Trophoblast cell (in vitro differentiated cells and primary cell): Measurements from ENCODE around the gene ELFN1.

ENCODE experiments used
- DNase-seq, 2 donors: peaks; one replicate each; pipeline ENCODE4 v3.0.0-alpha.2; 2016
- H2AFZ ChIP-seq: 2 replicates; pipeline ENCODE4 v1.6.1; 2013; ENCODE audit warnings: low read length, moderate library complexity, mild to moderate bottlenecking; ENCODE audit not compliant: insufficient read depth, poor library complexity
- H2AK5ac ChIP-seq: 2 replicates; pipeline ENCODE4 v1.6.1; 2013; ENCODE audit warnings: mild to moderate bottlenecking, low read length
- H2BK120ac ChIP-seq: 2 replicates; pipeline ENCODE4 v1.6.1; 2013; ENCODE audit warnings: low read length, mild to moderate bottlenecking, moderate library complexity; ENCODE audit not compliant: insufficient read depth, poor library complexity
- H2BK12ac ChIP-seq: 2 replicates; pipeline ENCODE4 v1.6.1; 2013; ENCODE audit warnings: mild to moderate bottlenecking, low read length, moderate library complexity
- H2BK5ac ChIP-seq: 2 replicates; pipeline ENCODE4 v1.6.1; 2013; ENCODE audit warnings: low read length, low read depth, moderate library complexity, mild to moderate bottlenecking; ENCODE audit not compliant: poor library complexity
- H3K14ac ChIP-seq: 2 replicates; pipeline ENCODE4 v1.6.1; 2013; ENCODE audit warnings: mild to moderate bottlenecking, low read length
- H3K18ac ChIP-seq: 2 replicates; pipeline ENCODE4 v1.6.1; 2013; ENCODE audit warnings: mild to moderate bottlenecking, low read length
- H3K23ac ChIP-seq: 2 replicates; pipeline ENCODE4 v1.6.1; 2013; ENCODE audit warnings: low read length
- H3K27ac ChIP-seq: 2 replicates; pipeline ENCODE4 v1.5.1; 2013; ENCODE audit warnings: low read depth, mild to moderate bottlenecking, inconsistent platforms, low read length, moderate library complexity
- H3K27me3 ChIP-seq: 2 replicates; pipeline ENCODE4 v1.6.1; 2013; ENCODE audit warnings: inconsistent platforms, mild to moderate bottlenecking, low read length, moderate library complexity; ENCODE audit not compliant: insufficient read depth
- H3K36me3 ChIP-seq, 2 experiments: 1 replicate in 1 of 2; 2 replicates in 1 of 2; pipeline ENCODE4 v1.6.1; 2013; ENCODE audit warnings: low read length in 2 of 2, mild to moderate bottlenecking in 2 of 2, moderate library complexity in 1 of 2; ENCODE audit not compliant: insufficient read depth in 2 of 2, control insufficient read depth in 1 of 2
- H3K4ac ChIP-seq: 2 replicates; pipeline ENCODE4 v1.6.1; 2013; ENCODE audit warnings: low read depth, mild to moderate bottlenecking, low read length, moderate library complexity
- H3K4me1 ChIP-seq, 2 experiments: 1 replicate in 1 of 2; 2 replicates in 1 of 2; pipeline ENCODE4 v1.6.1; 2013; ENCODE audit warnings: low read length in 2 of 2, mild to moderate bottlenecking in 2 of 2, moderate library complexity in 1 of 2; ENCODE audit not compliant: insufficient read depth in 2 of 2, control insufficient read depth in 1 of 2
- H3K4me2 ChIP-seq: 2 replicates; pipeline ENCODE4 v1.6.1; 2013; ENCODE audit warnings: inconsistent platforms, mild to moderate bottlenecking, low read length, moderate library complexity
- H3K4me3 ChIP-seq: 2 replicates; pipeline ENCODE4 v1.5.1; 2013; ENCODE audit warnings: mild to moderate bottlenecking, low read depth, low read length, inconsistent platforms
- H3K79me1 ChIP-seq: one replicate; pipeline ENCODE4 v1.6.1; 2013; ENCODE audit warnings: low read length
- H3K79me2 ChIP-seq: 2 replicates; pipeline ENCODE4 v1.6.1; 2013; ENCODE audit warnings: low read length, mild to moderate bottlenecking; ENCODE audit not compliant: control insufficient read depth, insufficient read depth, poor library complexity
- H3K9ac ChIP-seq: 2 replicates; pipeline ENCODE4 v1.6.1; 2013; ENCODE audit warnings: mild to moderate bottlenecking, low read length
- H3K9me3 ChIP-seq: 2 replicates; pipeline ENCODE4 v1.6.1; 2013; ENCODE audit warnings: low read depth, mild to moderate bottlenecking, control low read depth, inconsistent platforms, low read length; ENCODE audit not compliant: insufficient read depth
- H4K12ac ChIP-seq: 2 replicates; pipeline ENCODE4 v1.6.1; 2013; ENCODE audit warnings: low read depth, mild to moderate bottlenecking, low read length, moderate library complexity
- H4K8ac ChIP-seq: 2 replicates; pipeline ENCODE4 v1.6.1; 2013; ENCODE audit warnings: low read depth, mild to moderate bottlenecking, low read length, moderate library complexity
- H4K91ac ChIP-seq: one replicate; pipeline ENCODE4 v1.6.1; 2013; ENCODE audit warnings: low read depth, mild to moderate bottlenecking, low read length, moderate library complexity
- WGBS: extraction: QIAGEN DNeasy Blood & Tissue Kit; methylation state at CpG from one replicate; pipeline ENCODE4 v1.1.7; 2013; ENCODE audit warnings: missing lambda C conversion rate; ENCODE audit not compliant: insufficient read length, insufficient coverage; ENCODE audit errors: extremely low coverage; 5-methylcytosine and 5-hydroxymethylcytosine counted together

ELFN1 gene

GRCh38 chr7:1794888-1795542 is 124.9 kb downstream of the ELFN1 start:
- Histone ChIP-seq H3K9me3 (peaks cover 14% of the 10 kb centered on the region), H4K91ac (no peak overlapping the region), H3K4me1 (no peaks in the 10 kb centered on the region), H3K4me3 (no peak overlapping the region), H3K36me3 (no peaks in the 10 kb centered on the region), H3K9ac (no peak overlapping the region), H2BK12ac (no peak overlapping the region), H4K8ac (no peak overlapping the region), H3K27ac (no peak overlapping the region), H2BK120ac (no peak overlapping the region), H3K27me3 (no peaks in the 10 kb centered on the region), H3K18ac (no peak overlapping the region), H3K79me1 (no peaks in the 10 kb centered on the region), H3K4me2 (no peak overlapping the region), H2BK5ac (no peak overlapping the region), H2AK5ac (no peak overlapping the region), H2AFZ (no peak overlapping the region), H3K4ac (no peak overlapping the region), H3K14ac (no peak overlapping the region), H3K79me2 (no peaks in the 10 kb centered on the region), H4K12ac (no peak overlapping the region), H3K23ac (no peak overlapping the region)
- no peak for DNase-seq
- WGBS: no CpG with 5 or more reads among the region's 1 CpG
